Erythroblast (primary cell): ENCODE data around the gene BFSP1.

ENCODE experiments used
- GATA1 ChIP-seq: IDR thresholded peaks from 2 replicates; pipeline ENCODE4 v1.6.1; 2011; ENCODE audit warnings: low read depth, mild to moderate bottlenecking, control low read depth, low read length, moderate library complexity
- POLR2A ChIP-seq: IDR thresholded peaks from 2 replicates; pipeline ENCODE4 v1.6.1; 2011; ENCODE audit warnings: mild to moderate bottlenecking, low read length

- TF ChIP-seq POLR2A = peak; percentile 5
- no peak for TF ChIP-seq GATA1
Measured at GRCh38 chr20:17558941-17559304, 27.7 kb upstream of the BFSP1 start.
